IMR-90 (cell line): ENCODE measurements around the gene DYNC1H1. TPM values are rescaled to one million over a fixed set of nuclear protein-coding genes. Genes with fewer than 3 reads are reported as not detected.

Source experiments
- ATAC-seq: fragments of 200-7000 bp; cut with Tn5 transposase; 2 replicates; pipeline ENCODE4 v1.9.1; 2020; ENCODE audit warnings: low read depth, mild to moderate bottlenecking, moderate library complexity
- BruUV-seq: library from RNA; stranded (reverse); fragments of 400-500 nt; replicated peaks from 2 replicates; lab custom pipeline; 2021; lab: Mats Ljungman, UMichigan
- CTCF ChIA-PET: fragments of 300-600 bp; formaldehyde crosslinking; extraction: SDS; loops from one replicate; lab custom pipeline; 2021; ENCODE audit warnings: antibody characterized with exemption; lab: Yijun Ruan, JAX
- POLR2A ChIA-PET: fragments of 300-600 bp; sonication (Branson Sonifier 250); formaldehyde crosslinking; loops from one replicate; lab custom pipeline; 2022; ENCODE audit warnings: antibody characterized with exemption; ENCODE audit not compliant: unreplicated experiment; lab: Charles Lee
- DNase-seq: peaks from one replicate; pipeline ENCODE4 v3.0.0; 2013
- H2AFZ ChIP-seq: replicated peaks from 2 replicates; pipeline ENCODE3; 2013; ENCODE audit warnings: low read length, mild to moderate bottlenecking; ENCODE audit not compliant: poor library complexity
- H2AK5ac ChIP-seq: 2 replicates; pipeline ENCODE4 v1.6.1; 2013; ENCODE audit warnings: low read depth, low read length, inconsistent platforms
- H2AK9ac ChIP-seq: replicated peaks from 2 replicates; pipeline ENCODE3; 2013; ENCODE audit warnings: mild to moderate bottlenecking, low read depth, low read length, moderate library complexity; ENCODE audit not compliant: poor library complexity
- H2BK120ac ChIP-seq: 2 replicates; pipeline ENCODE4 v1.6.1; 2013; ENCODE audit warnings: low read depth, low read length, inconsistent platforms
- H2BK15ac ChIP-seq: 3 replicates; pipeline ENCODE4 v1.6.1; 2013; ENCODE audit warnings: low read depth, low read length, inconsistent platforms
- H2BK20ac ChIP-seq: 2 replicates; pipeline ENCODE4 v1.6.1; 2013; ENCODE audit warnings: low read depth, mild to moderate bottlenecking, inconsistent platforms, low read length, moderate library complexity
- H2BK5ac ChIP-seq: 2 replicates; pipeline ENCODE4 v1.6.1; 2013; ENCODE audit warnings: mild to moderate bottlenecking, low read depth, low read length, inconsistent platforms; ENCODE audit not compliant: poor library complexity, severe bottlenecking
- H3K14ac ChIP-seq: replicated peaks from 2 replicates; pipeline ENCODE4 v1.6.1; 2013; ENCODE audit warnings: low read depth, low read length, inconsistent platforms
- H3K18ac ChIP-seq: 2 replicates; pipeline ENCODE4 v1.6.1; 2013; ENCODE audit warnings: low read depth, low read length, control low read depth
- H3K23ac ChIP-seq: 2 replicates; pipeline ENCODE4 v1.6.1; 2013; ENCODE audit warnings: low read depth, low read length, inconsistent platforms
- H3K27ac ChIP-seq: 2 replicates; pipeline ENCODE4 v1.5.1; 2013; ENCODE audit warnings: mild to moderate bottlenecking, control low read depth, low read length; ENCODE audit not compliant: insufficient read depth
- H3K27me3 ChIP-seq: 2 replicates; pipeline ENCODE4 v1.6.1; 2013; ENCODE audit warnings: low read length; ENCODE audit not compliant: control insufficient read depth, insufficient read depth
- H3K36me3 ChIP-seq: 2 replicates; pipeline ENCODE4 v1.6.1; 2013; ENCODE audit warnings: low read length, mixed read lengths; ENCODE audit not compliant: control insufficient read depth, insufficient read depth
- H3K4ac ChIP-seq: 2 replicates; pipeline ENCODE4 v1.6.1; 2013; ENCODE audit warnings: low read depth, low read length, inconsistent platforms
- H3K4me1 ChIP-seq: 2 replicates; pipeline ENCODE4 v1.6.1; 2013; ENCODE audit warnings: low read length, mixed read lengths; ENCODE audit not compliant: control insufficient read depth, insufficient read depth
- H3K4me2 ChIP-seq: 2 replicates; pipeline ENCODE4 v1.6.1; 2013; ENCODE audit warnings: low read depth, mild to moderate bottlenecking, control low read depth, low read length, moderate library complexity
- H3K4me3 ChIP-seq: 2 replicates; pipeline ENCODE4 v1.5.1; 2013; ENCODE audit warnings: low read depth, mild to moderate bottlenecking, control low read depth, low read length, moderate library complexity; ENCODE audit not compliant: insufficient read depth
- H3K56ac ChIP-seq: 2 replicates; pipeline ENCODE4 v1.6.1; 2013; ENCODE audit warnings: low read length, inconsistent platforms; ENCODE audit not compliant: insufficient read depth; ENCODE audit errors: extremely low read depth
- H3K79me1 ChIP-seq, 2 experiments: 2 replicates each; pipeline ENCODE4 v1.6.1; 2013; ENCODE audit warnings: low read length in 2 of 2, inconsistent platforms in 1 of 2, low read depth in 1 of 2
- H3K9ac ChIP-seq: 2 replicates; pipeline ENCODE4 v1.6.1; 2013; ENCODE audit warnings: low read depth, low read length, control low read depth
- H3K9me1 ChIP-seq: 2 replicates; pipeline ENCODE4 v1.6.1; 2013; ENCODE audit warnings: low read length, inconsistent platforms; ENCODE audit not compliant: insufficient read depth
- H3K9me3 ChIP-seq: 2 replicates; pipeline ENCODE4 v1.6.1; 2013; ENCODE audit warnings: low read length; ENCODE audit not compliant: control insufficient read depth, insufficient read depth
- H4K20me1 ChIP-seq: 2 replicates; pipeline ENCODE4 v1.6.1; 2013; ENCODE audit warnings: low read length, inconsistent platforms; ENCODE audit not compliant: insufficient read depth
- H4K5ac ChIP-seq: 2 replicates; pipeline ENCODE4 v1.6.1; 2013; ENCODE audit warnings: mild to moderate bottlenecking, low read depth, low read length, control low read depth
- H4K8ac ChIP-seq, 2 experiments: 2 replicates each; pipeline ENCODE4 v1.6.1; 2013; ENCODE audit warnings: low read depth in 2 of 2, low read length in 2 of 2, control low read depth in 1 of 2, inconsistent platforms in 1 of 2
- H4K91ac ChIP-seq: 2 replicates; pipeline ENCODE4 v1.6.1; 2013; ENCODE audit warnings: low read depth, low read length, inconsistent platforms; ENCODE audit not compliant: insufficient read depth
- BHLHE40 ChIP-seq: fragments of 150-350 bp; IDR thresholded peaks from 2 replicates; pipeline ENCODE4 v1.6.1; 2016; ENCODE audit warnings: mild to moderate bottlenecking, low read depth, low read length
- CEBPB ChIP-seq: IDR thresholded peaks from 2 replicates; pipeline ENCODE4 v1.6.1; 2012; ENCODE audit warnings: low read depth, low read length, improper control_type of control experiment
- CHD1 ChIP-seq: IDR thresholded peaks from 2 replicates; pipeline ENCODE4 v1.6.1; 2012; ENCODE audit warnings: low read depth, low read length, improper control_type of control experiment
- FOS ChIP-seq: fragments of 150-350 bp; IDR thresholded peaks from 2 replicates; pipeline ENCODE4 v1.6.1; 2016; ENCODE audit warnings: low read depth, low read length
- MAFK ChIP-seq: IDR thresholded peaks from 2 replicates; pipeline ENCODE4 v1.6.1; 2012; ENCODE audit warnings: low read depth, low read length, improper control_type of control experiment
- MXI1 ChIP-seq: IDR thresholded peaks from 2 replicates; pipeline ENCODE4 v1.6.1; 2012; ENCODE audit warnings: low read depth, mild to moderate bottlenecking, low read length, moderate library complexity, borderline replicate concordance
- NFE2L2 ChIP-seq: fragments of 150-350 bp; IDR thresholded peaks from 2 replicates; pipeline ENCODE4 v1.6.1; 2016; ENCODE audit warnings: low read depth, mild to moderate bottlenecking, low read length
- POLR2A ChIP-seq: IDR thresholded peaks from 2 replicates; pipeline ENCODE4 v1.6.1; 2012; ENCODE audit warnings: mild to moderate bottlenecking, low read depth, low read length
- RAD21 ChIP-seq: IDR thresholded peaks from 2 replicates; pipeline ENCODE4 v1.6.1; 2012; ENCODE audit warnings: low read length, improper control_type of control experiment
- RCOR1 ChIP-seq: IDR thresholded peaks from 2 replicates; pipeline ENCODE4 v1.6.1; 2012; ENCODE audit warnings: mild to moderate bottlenecking, low read length, improper control_type of control experiment; ENCODE audit not compliant: insufficient replicate concordance
- SMC3 ChIP-seq: fragments of 150-350 bp; IDR thresholded peaks from 2 replicates; pipeline ENCODE4 v1.6.1; 2016; ENCODE audit warnings: low read depth, mild to moderate bottlenecking, antibody characterized with exemption, low read length, moderate library complexity
- WGBS, 2 experiments: methylation state at CpG; one replicate each; pipeline versions ENCODE4 v1.1.5 to v1.1.7; 2013; ENCODE audit warnings: missing lambda C conversion rate in 2 of 2; ENCODE audit not compliant: insufficient read length in 1 of 2; ENCODE audit errors: extremely low coverage in 2 of 2; 5-methylcytosine and 5-hydroxymethylcytosine counted together
- dilution Hi-C: fragments of 300-500 bp; cut with HindIII; formaldehyde crosslinking; loops from one replicate; pipeline ENCODE4 v1.14.3; 2018; ENCODE audit warnings: low sequenced_read_pairs; ENCODE audit not compliant: unreplicated experiment
- in situ Hi-C: fragments of 300-500 bp; cut with MboI; formaldehyde crosslinking; loops from 3 replicates; pipeline ENCODE4 v1.14.3; 2019; ENCODE audit warnings: low sequenced_read_pairs, inconsistent platforms, mixed read lengths
- intact Hi-C: fragments of 100-400 bp; cut with micrococcal nuclease; formaldehyde crosslinking; loops from 2 replicates; pipeline ENCODE4 v1.10.0; 2022
- polyA plus RNA-seq, 3 experiments: library from polyadenylated mRNA; depleted of rRNA; stranded (reverse); fragments of >200 nt; gene quantifications; 2 replicates each; pipeline ENCODE4 v1.2.3, GENCODE V29; 2012; ENCODE audit warnings: low replicate concordance in 1 of 3
- total RNA-seq: library from RNA; depleted of rRNA; stranded (reverse); fragments of >200 nt; gene quantifications from 2 replicates; pipeline ENCODE4 v1.2.3, GENCODE V29; 2012
- TF ChIP-seq, protein P1 (sequence below): fragments of 150-350 bp; IDR thresholded peaks from 2 replicates; pipeline ENCODE4 v1.6.1; 2016; ENCODE audit warnings: low read depth, mild to moderate bottlenecking, low read length, moderate library complexity, borderline replicate concordance
- TF ChIP-seq, protein P2 (sequence below): fragments of 150-350 bp; IDR thresholded peaks from 2 replicates; pipeline ENCODE4 v1.6.1; 2017; ENCODE audit warnings: mild to moderate bottlenecking, antibody characterized with exemption, low read length, low read depth
- TF ChIP-seq, protein P3 (sequence below): conservative IDR thresholded peaks from 2 replicates; pipeline ENCODE4 v1.5.1; 2012; ENCODE audit warnings: mild to moderate bottlenecking, low read depth, low read length, improper control_type of control experiment

The DYNC1H1 gene
- total and polyA plus RNA-seq, 2 of the 4 experiments (the other 2 are of a cell fraction) = 240 to 670 TPM

DNA sequence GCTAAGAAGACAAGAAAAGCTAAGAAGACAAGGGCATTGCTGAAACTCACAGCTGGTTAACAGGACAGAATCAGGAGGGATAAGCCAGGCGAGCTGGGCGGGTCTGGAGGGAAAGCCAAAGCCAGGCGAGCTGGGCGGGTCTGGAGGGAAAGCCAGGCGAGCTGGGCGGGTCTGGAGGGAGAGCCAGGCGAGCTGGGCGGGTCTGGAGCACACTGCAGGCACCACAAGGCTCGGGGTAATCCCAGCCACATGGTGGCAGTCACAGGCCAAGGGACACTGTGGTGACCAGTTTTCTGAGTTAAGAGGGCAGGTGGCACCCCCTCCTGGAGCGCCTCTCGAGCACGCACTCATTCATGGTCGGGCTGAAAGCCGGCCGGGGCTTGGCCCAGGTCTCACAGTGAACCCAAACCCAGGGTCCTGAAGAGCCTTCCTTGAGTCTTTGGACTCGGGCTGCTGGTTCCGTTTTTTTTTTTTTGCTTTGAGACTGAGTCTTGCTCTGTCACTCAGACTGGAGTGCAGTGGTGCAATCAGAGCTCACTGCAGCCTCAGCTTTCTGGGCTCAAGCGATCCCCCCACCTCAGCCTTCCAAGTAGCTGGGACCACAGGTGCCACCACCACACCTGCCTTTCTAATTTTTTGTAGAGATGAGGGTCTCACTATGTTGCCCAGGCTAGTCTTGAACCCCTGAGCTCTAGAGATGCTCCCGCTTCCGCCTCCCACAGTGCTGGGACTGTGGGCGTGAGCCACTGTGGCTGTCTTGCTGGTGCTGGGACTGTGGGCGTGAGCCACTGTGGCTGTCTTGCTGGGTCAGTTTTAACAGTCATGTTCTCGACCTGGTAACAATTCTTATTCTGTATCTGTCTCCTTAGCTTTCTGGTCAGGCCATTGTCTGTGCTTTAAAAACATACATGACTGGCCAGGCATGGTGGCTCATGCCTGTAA is 82.2 kb downstream of the DYNC1H1 start:
- H2AK5ac ChIP-seq = no peak overlapping the region
- no peak overlapping the region for H2BK120ac ChIP-seq
- H2BK20ac ChIP-seq = no peak overlapping the region
- H3K4me1 ChIP-seq = peaks cover 8% of the 10 kb centered on the region; the same call in 1 of the 2 replicates
- peak; percentile 28 for DNase-seq
- H3K56ac ChIP-seq = no peak overlapping the region
- H3K18ac ChIP-seq = no peak overlapping the region
- H3K79me1 ChIP-seq = peaks cover 7 to 30% of the 10 kb centered on the region in 2 experiments
- no TSS peak for BruUV-seq
- no peak overlapping the region for H3K9ac ChIP-seq
- H3K9me1 ChIP-seq = no peaks in the 10 kb centered on the region
- no peaks in the 10 kb centered on the region for H3K9me3 ChIP-seq
- no peak overlapping the region for H3K14ac ChIP-seq
- no peaks in the 10 kb centered on the region for H3K27me3 ChIP-seq
- H3K4me3 ChIP-seq = no peak overlapping the region
- peaks cover 80% of the 10 kb centered on the region for H3K36me3 ChIP-seq
- no peak overlapping the region for H4K91ac ChIP-seq
- no peak overlapping the region for H2AK9ac ChIP-seq
- ChIA-PET CTCF (no interaction called here), POLR2A (no interaction called here)
- no peak overlapping the region for H3K4me2 ChIP-seq
- no peak overlapping the region for H2BK5ac ChIP-seq
- H3K23ac ChIP-seq = no peak overlapping the region
- in situ Hi-C loops = no loop called here
- H2BK15ac ChIP-seq = no peak overlapping the region
- H4K20me1 ChIP-seq = peaks cover 18% of the 10 kb centered on the region
- no peak overlapping the region for H3K4ac ChIP-seq
- H4K5ac ChIP-seq = no peak overlapping the region
- H2AFZ ChIP-seq = no peak overlapping the region
- dilution Hi-C loops = no loop called here
- ATAC-seq = peak; percentile 9
- intact Hi-C loops = loop anchor here (5.0 kb wide), 1 partner anchor 51 kb away; no protein-coding TSS in a partner anchor
- H3K27ac ChIP-seq = no peak overlapping the region
- WGBS, 2 experiments = 72% methylated on average over 15 of the region's 23 CpGs; no CpG with 5 or more reads in 1 of the 2 experiments
- no peak overlapping the region for H4K8ac ChIP-seq
- TF ChIP-seq BHLHE40 (no peak), SMC3 (0 out of 2 replicates have a peak, but pooled peaks have one; percentile 4), RCOR1 (no peak), CEBPB (no peak), RAD21 (peak; percentile 35; the same call in 1 of the 2 replicates), MXI1 (no peak), FOS (no peak), NFE2L2 (no peak), MAFK (no peak), CHD1 (no peak), POLR2A (no peak)
- TF ChIP-seq, protein P1, sequence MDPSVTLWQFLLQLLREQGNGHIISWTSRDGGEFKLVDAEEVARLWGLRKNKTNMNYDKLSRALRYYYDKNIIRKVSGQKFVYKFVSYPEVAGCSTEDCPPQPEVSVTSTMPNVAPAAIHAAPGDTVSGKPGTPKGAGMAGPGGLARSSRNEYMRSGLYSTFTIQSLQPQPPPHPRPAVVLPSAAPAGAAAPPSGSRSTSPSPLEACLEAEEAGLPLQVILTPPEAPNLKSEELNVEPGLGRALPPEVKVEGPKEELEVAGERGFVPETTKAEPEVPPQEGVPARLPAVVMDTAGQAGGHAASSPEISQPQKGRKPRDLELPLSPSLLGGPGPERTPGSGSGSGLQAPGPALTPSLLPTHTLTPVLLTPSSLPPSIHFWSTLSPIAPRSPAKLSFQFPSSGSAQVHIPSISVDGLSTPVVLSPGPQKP = no peak
- TF ChIP-seq, protein P2, sequence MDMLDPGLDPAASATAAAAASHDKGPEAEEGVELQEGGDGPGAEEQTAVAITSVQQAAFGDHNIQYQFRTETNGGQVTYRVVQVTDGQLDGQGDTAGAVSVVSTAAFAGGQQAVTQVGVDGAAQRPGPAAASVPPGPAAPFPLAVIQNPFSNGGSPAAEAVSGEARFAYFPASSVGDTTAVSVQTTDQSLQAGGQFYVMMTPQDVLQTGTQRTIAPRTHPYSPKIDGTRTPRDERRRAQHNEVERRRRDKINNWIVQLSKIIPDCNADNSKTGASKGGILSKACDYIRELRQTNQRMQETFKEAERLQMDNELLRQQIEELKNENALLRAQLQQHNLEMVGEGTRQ = no peak
- TF ChIP-seq, protein P3, sequence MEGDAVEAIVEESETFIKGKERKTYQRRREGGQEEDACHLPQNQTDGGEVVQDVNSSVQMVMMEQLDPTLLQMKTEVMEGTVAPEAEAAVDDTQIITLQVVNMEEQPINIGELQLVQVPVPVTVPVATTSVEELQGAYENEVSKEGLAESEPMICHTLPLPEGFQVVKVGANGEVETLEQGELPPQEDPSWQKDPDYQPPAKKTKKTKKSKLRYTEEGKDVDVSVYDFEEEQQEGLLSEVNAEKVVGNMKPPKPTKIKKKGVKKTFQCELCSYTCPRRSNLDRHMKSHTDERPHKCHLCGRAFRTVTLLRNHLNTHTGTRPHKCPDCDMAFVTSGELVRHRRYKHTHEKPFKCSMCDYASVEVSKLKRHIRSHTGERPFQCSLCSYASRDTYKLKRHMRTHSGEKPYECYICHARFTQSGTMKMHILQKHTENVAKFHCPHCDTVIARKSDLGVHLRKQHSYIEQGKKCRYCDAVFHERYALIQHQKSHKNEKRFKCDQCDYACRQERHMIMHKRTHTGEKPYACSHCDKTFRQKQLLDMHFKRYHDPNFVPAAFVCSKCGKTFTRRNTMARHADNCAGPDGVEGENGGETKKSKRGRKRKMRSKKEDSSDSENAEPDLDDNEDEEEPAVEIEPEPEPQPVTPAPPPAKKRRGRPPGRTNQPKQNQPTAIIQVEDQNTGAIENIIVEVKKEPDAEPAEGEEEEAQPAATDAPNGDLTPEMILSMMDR = peak; percentile 21; the same call in 1 of the 2 replicates
